ENCODE measurements around the gene UCK2. TPM values are rescaled to one million over a fixed set of nuclear protein-coding genes. Genes with fewer than 3 reads are reported as not detected.

UCK2 gene
- total and polyA plus RNA-seq, 10 of the 15 experiments (the other 5 are each of a cell fraction or from before 2014, with no cell fraction given) = 55.3 to 106 (median 84.9) TPM

DNA sequence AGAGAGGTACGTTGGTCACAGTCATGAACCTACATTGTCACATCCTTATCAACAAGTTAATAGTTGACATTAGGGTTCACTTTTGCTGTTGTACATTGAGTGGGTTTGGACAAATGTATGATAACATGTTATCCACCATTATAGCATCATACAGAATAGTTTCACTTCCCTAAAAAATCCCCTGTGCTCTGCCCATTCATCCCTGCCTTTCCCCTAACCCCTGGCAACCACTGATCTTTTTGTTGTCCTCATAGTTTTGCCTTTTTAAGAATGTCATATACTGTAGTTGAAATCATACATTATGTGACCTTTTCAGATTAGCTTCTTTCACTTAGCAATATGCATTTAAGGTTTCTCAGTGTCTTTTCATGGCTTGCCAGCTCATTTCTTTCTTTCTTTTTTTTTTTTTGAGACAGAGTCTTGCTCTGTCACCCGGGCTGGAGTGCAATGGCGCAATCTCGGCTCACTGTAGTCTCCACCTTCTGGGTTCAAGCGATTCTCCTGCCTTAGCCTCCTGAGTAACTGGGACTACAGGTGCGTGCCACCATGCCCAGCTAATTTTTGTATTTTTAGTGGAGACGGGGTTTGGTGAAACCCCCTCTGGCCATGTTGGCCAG is 50.6 kb downstream of the UCK2 start (continued):
- TF ChIP-seq E2F8 (IDR thresholded peaks at IDR 0.05; ENCODE audit: low read depth, partially characterized antibody) (no peak), SIX5 (IDR thresholded peaks at IDR 0.05; ENCODE audit: low read depth, low read length, severe bottlenecking) (no peak), WRNIP1 (IDR thresholded peaks at IDR 0.05; ENCODE audit: borderline replicate concordance, low read depth, low read length) (no peak), HSF1 (IDR thresholded peaks at IDR 0.05; ENCODE audit: low read depth, low read length) (no peak), MYC (IDR thresholded peaks at IDR 0.05; ENCODE audit: insufficient read depth, insufficient read length, insufficient replicate concordance, low read length, severe bottlenecking) (no peak), SUPT20H (IDR thresholded peaks at IDR 0.05; ENCODE audit: borderline replicate concordance, control insufficient read depth, low read depth, low read length) (no peak), TCF12 (IDR thresholded peaks at IDR 0.05; ENCODE audit: low read depth, low read length) (no peak), ZBTB11 (CRISPR knock-in tag; IDR thresholded peaks at IDR 0.05) (no peak), CREB1 (IDR thresholded peaks at IDR 0.05; ENCODE audit: low read depth) (peak; percentile 75), IRF4 (IDR thresholded peaks at IDR 0.05; ENCODE audit: low read depth, low read length) (peak; percentile 87), FOXM1 (IDR thresholded peaks at IDR 0.05; ENCODE audit: low read depth, low read length) (peak; percentile 61; the same call in 1 of the 2 replicates)
- TF ChIP-seq, protein P1, sequence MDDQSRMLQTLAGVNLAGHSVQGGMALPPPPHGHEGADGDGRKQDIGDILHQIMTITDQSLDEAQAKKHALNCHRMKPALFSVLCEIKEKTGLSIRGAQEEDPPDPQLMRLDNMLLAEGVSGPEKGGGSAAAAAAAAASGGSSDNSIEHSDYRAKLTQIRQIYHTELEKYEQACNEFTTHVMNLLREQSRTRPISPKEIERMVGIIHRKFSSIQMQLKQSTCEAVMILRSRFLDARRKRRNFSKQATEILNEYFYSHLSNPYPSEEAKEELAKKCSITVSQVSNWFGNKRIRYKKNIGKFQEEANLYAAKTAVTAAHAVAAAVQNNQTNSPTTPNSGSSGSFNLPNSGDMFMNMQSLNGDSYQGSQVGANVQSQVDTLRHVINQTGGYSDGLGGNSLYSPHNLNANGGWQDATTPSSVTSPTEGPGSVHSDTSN (IDR thresholded peaks at IDR 0.05; ENCODE audit: insufficient replicate concordance, low read depth, low read length) = no peak
- TF ChIP-seq, protein P2, sequence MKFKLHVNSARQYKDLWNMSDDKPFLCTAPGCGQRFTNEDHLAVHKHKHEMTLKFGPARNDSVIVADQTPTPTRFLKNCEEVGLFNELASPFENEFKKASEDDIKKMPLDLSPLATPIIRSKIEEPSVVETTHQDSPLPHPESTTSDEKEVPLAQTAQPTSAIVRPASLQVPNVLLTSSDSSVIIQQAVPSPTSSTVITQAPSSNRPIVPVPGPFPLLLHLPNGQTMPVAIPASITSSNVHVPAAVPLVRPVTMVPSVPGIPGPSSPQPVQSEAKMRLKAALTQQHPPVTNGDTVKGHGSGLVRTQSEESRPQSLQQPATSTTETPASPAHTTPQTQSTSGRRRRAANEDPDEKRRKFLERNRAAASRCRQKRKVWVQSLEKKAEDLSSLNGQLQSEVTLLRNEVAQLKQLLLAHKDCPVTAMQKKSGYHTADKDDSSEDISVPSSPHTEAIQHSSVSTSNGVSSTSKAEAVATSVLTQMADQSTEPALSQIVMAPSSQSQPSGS (IDR thresholded peaks at IDR 0.05; ENCODE audit: low read length) = peak; percentile 93
